T-cell (primary cell): Measurements from ENCODE around the gene PHETA2. TPM values are rescaled to one million over a fixed set of nuclear protein-coding genes. Genes with fewer than 3 reads are reported as not detected.
A peak's percentile ranks its signal among the peaks of the same experiment; 100 is the strongest.

Source experiments
- ATAC-seq, 4 experiments: fragments of 200-7000 bp in 3 of 4; fragments of 150-1000 bp in 1 of 4; cut with Tn5 transposase; replicated peaks in 1 of 4; 1 replicate in 3 of 4; 2 replicates in 1 of 4; pipeline ENCODE4 v1.10.0; 2021; ENCODE audit warnings: moderate library complexity in 3 of 4, mild to moderate bottlenecking in 2 of 4, moderate number of reproducible peaks in 1 of 4
- CTCF ChIA-PET, 2 donors: fragments of 300-600 bp; sonication (Branson Sonifier 250); formaldehyde crosslinking; loops; one replicate each; lab custom pipeline; 2022; ENCODE audit warnings: antibody characterized with exemption in 2 of 2; lab: Charles Lee
- POLR2A ChIA-PET, 2 donors: fragments of 300-600 bp; sonication (Branson Sonifier 250); formaldehyde crosslinking; loops; one replicate each; lab custom pipeline; 2022; ENCODE audit warnings: antibody characterized with exemption in 2 of 2; lab: Charles Lee
- DNase-seq, 35 experiments: peaks; one replicate each; pipeline versions ENCODE4 v3.0.0 to v3.0.0-alpha.2; 2013 to 2023
- H3K27ac ChIP-seq: one replicate; pipeline ENCODE4 v1.5.1; 2013; ENCODE audit warnings: low read length
- H3K27me3 ChIP-seq, 2 experiments: replicated peaks in 1 of 2; 1 replicate in 1 of 2; 2 replicates in 1 of 2; pipeline versions ENCODE4 v1.6.1 to v1.7.0; 2013; ENCODE audit warnings: low read length in 1 of 2, mixed read lengths in 1 of 2; ENCODE audit not compliant: control insufficient read depth in 2 of 2, insufficient read depth in 2 of 2; ENCODE audit errors: extremely low read depth in 1 of 2
- H3K36me3 ChIP-seq, 2 donors: 1 replicate in 1 of 2; 2 replicates in 1 of 2; pipeline versions ENCODE4 v1.6.1 to v1.7.0; 2013; ENCODE audit warnings: low read length in 1 of 2; ENCODE audit not compliant: control insufficient read depth in 2 of 2, insufficient read depth in 1 of 2; ENCODE audit errors: extremely low read depth in 1 of 2
- H3K4me1 ChIP-seq, 2 experiments: 1 replicate in 1 of 2; 2 replicates in 1 of 2; pipeline versions ENCODE4 v1.6.1 to v1.7.0; 2013; ENCODE audit warnings: low read length in 2 of 2, mixed read lengths in 1 of 2; ENCODE audit not compliant: insufficient read depth in 2 of 2, control insufficient read depth in 1 of 2; ENCODE audit errors: extremely low read depth in 1 of 2
- H3K4me3 ChIP-seq, 2 donors: 1 replicate in 1 of 2; 2 replicates in 1 of 2; pipeline versions ENCODE4 v1.5.1 to v1.7.0; 2013; ENCODE audit warnings: mild to moderate bottlenecking in 2 of 2, low read length in 1 of 2, moderate library complexity in 1 of 2; ENCODE audit not compliant: control insufficient read depth in 1 of 2; ENCODE audit errors: extremely low read depth in 1 of 2
- H3K9me3 ChIP-seq: 2 replicates; pipeline ENCODE4 v1.7.0; 2013
- H3K27ac Mint-ChIP-seq, 2 donors: one replicate each; pipeline ENCODE4 v1.8.0; 2020 to 2021; ENCODE audit warnings: mild to moderate bottlenecking in 2 of 2, mixed read lengths in 2 of 2
- H3K27me3 Mint-ChIP-seq, 2 donors: one replicate each; pipeline ENCODE4 v1.8.0; 2021 to 2022; ENCODE audit warnings: mixed read lengths in 2 of 2
- H3K36me3 Mint-ChIP-seq: one replicate; pipeline ENCODE4 v1.8.0; 2021; ENCODE audit warnings: mixed read lengths
- H3K4me1 Mint-ChIP-seq, 3 donors: one replicate each; pipeline ENCODE4 v1.8.0; 2020 to 2022; ENCODE audit warnings: mixed read lengths in 3 of 3, mild to moderate bottlenecking in 1 of 3
- H3K4me3 Mint-ChIP-seq, 3 donors: one replicate each; pipeline ENCODE4 v1.8.0; 2020 to 2022; ENCODE audit warnings: mild to moderate bottlenecking in 3 of 3, mixed read lengths in 3 of 3, moderate library complexity in 3 of 3
- H3K9me3 Mint-ChIP-seq, 3 donors: one replicate each; pipeline ENCODE4 v1.8.0; 2020 to 2022; ENCODE audit warnings: mixed read lengths in 3 of 3
- whole genome bisulfite sequencing: methylation state at CpG from one replicate; pipeline ENCODE4 v1.1.5; 2013; ENCODE audit warnings: missing lambda C conversion rate; ENCODE audit not compliant: insufficient coverage; 5-methylcytosine and 5-hydroxymethylcytosine counted together
- total RNA-seq, 35 experiments: library from RNA in 6 of 35; stranded (reverse) in 6 of 35; fragments of 120-200 nt in 1 of 35; gene quantifications; one replicate each; pipeline versions ENCODE4 v1.2.1 to v1.2.4 and lab custom pipeline; 2013 to 2026

The PHETA2 gene
- total RNA-seq, 5 donors from 2014 or later (not counting 1 experiment from before 2014, with no cell fraction given) = 0.83 to 2.0 (median 1.5) TPM

GRCh38 chr22:42061041-42061440 is 13.0 kb upstream of the PHETA2 start:
- POLR2A ChIA-PET = no interaction called here
- Histone ChIP-seq H3K36me3 (peaks cover 13 to 44% of the 10 kb centered on the region in 2 donors), H3K9me3 (peaks cover 5% of the 10 kb centered on the region), H3K4me3 (no peak overlapping the region), H3K27ac (no peak overlapping the region), H3K4me1 (no peaks in the 10 kb centered on the region), H3K27me3 (peaks cover 0 to 4% of the 10 kb centered on the region in 2 experiments)
- H3K27ac Mint-ChIP-seq = no peak overlapping the region
- 93% methylated on average over 6 of the region's 7 CpGs for WGBS
- no peak overlapping the region for H3K4me3 Mint-ChIP-seq
- H3K9me3 Mint-ChIP-seq = peaks cover 0 to 19% (median 15%) of the 10 kb centered on the region in 3 donors
- DNase-seq = peak in 1 of 35 experiments; percentile 12
- H3K27me3 Mint-ChIP-seq = no peaks in the 10 kb centered on the region
- peaks cover 53% of the 10 kb centered on the region for H3K36me3 Mint-ChIP-seq
- no peaks in the 10 kb centered on the region for H3K4me1 Mint-ChIP-seq
- CTCF ChIA-PET = interaction anchor here in 1 of 2 donors (0.7 kb wide), 1 partner anchor 70 kb away, joined by 4 read pairs; no protein-coding TSS in a partner anchor
- ATAC-seq = no peak

DNA sequence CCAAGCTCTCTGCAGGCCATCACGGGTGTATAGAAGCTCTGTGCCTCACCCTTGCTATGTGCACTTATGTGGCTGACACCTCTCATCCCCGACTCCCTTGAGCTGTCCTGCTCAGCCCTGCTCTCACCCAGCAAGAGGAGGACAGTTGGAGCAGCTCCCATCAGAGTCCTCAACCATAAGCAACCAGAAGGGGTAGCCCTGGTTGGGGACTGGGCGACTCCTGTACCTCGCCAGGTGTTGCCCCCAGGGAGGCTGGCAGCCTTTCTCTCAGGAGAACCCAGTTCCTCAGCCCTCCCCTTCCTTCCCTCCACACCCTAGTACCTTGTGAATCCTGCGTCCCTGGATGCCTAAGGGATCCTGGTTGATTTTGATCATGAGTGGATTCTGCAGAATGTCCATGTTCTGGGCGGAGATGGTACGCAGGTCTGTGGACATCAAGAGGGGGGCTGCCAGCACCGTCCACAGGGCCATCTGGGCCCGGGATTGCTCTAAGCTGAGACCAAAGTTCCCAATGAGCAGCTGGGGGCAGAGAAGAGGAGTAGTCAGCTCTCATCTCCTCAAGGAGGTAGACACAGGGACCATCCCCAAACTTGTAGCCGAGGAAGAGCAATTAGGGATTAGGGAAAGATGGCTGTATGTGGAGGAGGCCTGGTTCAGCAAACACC is 11.4 kb upstream of the PHETA2 start:
- no peaks in the 10 kb centered on the region for H3K9me3 ChIP-seq
- H3K4me1 ChIP-seq = no peaks in the 10 kb centered on the region
- H3K4me1 Mint-ChIP-seq = no peaks in the 10 kb centered on the region
- no peak overlapping the region for H3K4me3 Mint-ChIP-seq
- peaks cover 18 to 52% of the 10 kb centered on the region in 2 donors for H3K36me3 ChIP-seq
- H3K4me3 ChIP-seq = no peak overlapping the region
- CTCF ChIA-PET = no interaction called here
- DNase-seq = peak in 1 of 35 experiments; percentile 17
- ATAC-seq = no peak
- peaks cover 0 to 4% (median 3%) of the 10 kb centered on the region in 3 donors for H3K9me3 Mint-ChIP-seq
- no peaks in the 10 kb centered on the region for H3K27me3 Mint-ChIP-seq
- peaks cover 53% of the 10 kb centered on the region for H3K36me3 Mint-ChIP-seq
- 97% methylated on average over 5 of the region's 10 CpGs for WGBS
- H3K27me3 ChIP-seq = peaks cover 0 to 4% of the 10 kb centered on the region in 2 experiments
- no peak overlapping the region for H3K27ac Mint-ChIP-seq
- H3K27ac ChIP-seq = no peak overlapping the region
- POLR2A ChIA-PET = interaction anchor here in 1 of 2 donors (1.3 kb wide), 1 partner anchor 20 kb away, joined by 3 read pairs; no protein-coding TSS in a partner anchor

GRCh38 chr22:42064629-42065028 is 9.4 kb upstream of the PHETA2 start:
- DNase-seq (peak in 1 of 35 experiments; percentile 5), ATAC-seq (no peak)
- peaks cover 11 to 51% of the 10 kb centered on the region in 2 donors for H3K36me3 ChIP-seq
- H3K36me3 Mint-ChIP-seq = peaks cover 42% of the 10 kb centered on the region
- H3K4me3 Mint-ChIP-seq = no peak overlapping the region
- POLR2A ChIA-PET = interaction anchor here in 1 of 2 donors (0.6 kb wide), 1 partner anchor 28 kb away, joined by 6 read pairs; no protein-coding TSS in a partner anchor
- H3K4me3 ChIP-seq = no peak overlapping the region
- H3K27me3 ChIP-seq = peaks cover 0 to 4% of the 10 kb centered on the region in 2 experiments
- H3K9me3 ChIP-seq = no peaks in the 10 kb centered on the region
- H3K4me1 ChIP-seq = peaks cover 1 to 2% of the 10 kb centered on the region in 2 experiments
- CTCF ChIA-PET = no interaction called here
- no CpG with 5 or more reads among the region's 1 CpG for WGBS
- H3K27ac ChIP-seq = no peak overlapping the region
- H3K27me3 Mint-ChIP-seq = no peaks in the 10 kb centered on the region
- H3K27ac Mint-ChIP-seq = no peak overlapping the region
- peaks cover under 1 to 8% (median 1%) of the 10 kb centered on the region in 3 donors for H3K4me1 Mint-ChIP-seq
- no peaks in the 10 kb centered on the region for H3K9me3 Mint-ChIP-seq

DNA sequence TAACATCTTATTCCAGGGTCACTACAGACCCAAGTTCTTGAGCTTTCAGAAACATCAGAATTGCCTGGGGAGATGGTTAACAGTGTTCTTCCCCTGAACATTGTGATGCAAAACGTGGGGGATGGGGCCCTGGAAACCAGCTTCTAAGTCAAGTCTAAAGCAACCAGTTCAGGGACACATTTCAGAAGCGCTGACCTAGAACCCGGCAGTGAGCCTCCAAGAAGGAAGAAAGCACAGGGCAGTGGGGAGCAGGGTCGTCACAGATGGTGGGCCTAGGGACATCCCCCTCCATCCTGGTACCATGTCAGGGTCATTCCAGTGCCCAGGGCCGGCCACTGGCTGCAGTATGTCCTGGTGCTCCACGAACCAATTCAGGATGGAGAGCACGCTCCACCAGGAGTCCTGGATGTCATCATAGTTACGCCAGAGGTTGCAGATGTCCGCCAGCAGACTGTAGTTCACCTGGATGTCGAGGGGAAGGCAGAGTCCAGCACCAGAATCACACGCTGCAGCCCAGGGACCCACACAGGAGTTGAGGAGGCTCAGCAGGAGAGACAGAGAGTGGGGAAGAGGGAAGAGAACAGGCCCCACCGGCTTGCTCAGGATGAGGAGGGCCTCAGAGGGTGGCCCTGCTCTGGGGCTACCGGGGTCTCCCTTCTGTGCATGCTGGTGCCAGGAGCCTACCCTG is 8.5 kb upstream of the PHETA2 start:
- whole genome bisulfite sequencing = 94% methylated on average over 13 of the region's 13 CpGs
- ATAC-seq (no peak), DNase-seq (peak in 1 of 35 experiments; percentile 12)
- Histone ChIP-seq H3K27me3 (no peaks in the 10 kb centered on the region), H3K27ac (no peak overlapping the region), H3K36me3 (peaks cover 11 to 42% of the 10 kb centered on the region in 2 donors), H3K4me1 (peaks cover 5 to 10% of the 10 kb centered on the region in 2 experiments), H3K9me3 (no peaks in the 10 kb centered on the region), H3K4me3 (no peak overlapping the region)
- Mint-ChIP-seq H3K4me3 (no peak overlapping the region), H3K9me3 (no peaks in the 10 kb centered on the region), H3K4me1 (peaks cover 8 to 16% (median 8%) of the 10 kb centered on the region in 3 donors), H3K36me3 (peaks cover 37% of the 10 kb centered on the region), H3K27me3 (no peaks in the 10 kb centered on the region), H3K27ac (peak overlapping the region in 1 of 2 donors; percentile 18)
- CTCF ChIA-PET = no interaction called here
- POLR2A ChIA-PET = no interaction called here

GRCh38 chr22:42066126-42066761 is 7.8 kb upstream of the PHETA2 start:
- peaks cover 31% of the 10 kb centered on the region for H3K36me3 Mint-ChIP-seq
- ATAC-seq = no peak
- Histone ChIP-seq H3K4me3 (no peak overlapping the region), H3K9me3 (no peaks in the 10 kb centered on the region), H3K4me1 (peaks cover 6 to 15% of the 10 kb centered on the region in 2 experiments), H3K27ac (no peak overlapping the region), H3K27me3 (no peaks in the 10 kb centered on the region), H3K36me3 (peaks cover 10 to 35% of the 10 kb centered on the region in 2 donors)
- H3K27me3 Mint-ChIP-seq = no peaks in the 10 kb centered on the region
- H3K27ac Mint-ChIP-seq = no peak overlapping the region
- WGBS = 97% methylated on average over 4 of the region's 7 CpGs
- peak in 1 of 35 experiments; percentile 23 for DNase-seq
- H3K4me3 Mint-ChIP-seq = no peak overlapping the region
- POLR2A ChIA-PET = no interaction called here
- H3K4me1 Mint-ChIP-seq = peaks cover 15 to 23% (median 15%) of the 10 kb centered on the region in 3 donors
- H3K9me3 Mint-ChIP-seq = no peaks in the 10 kb centered on the region
- CTCF ChIA-PET = no interaction called here

- H3K4me3 Mint-ChIP-seq = no peak overlapping the region
- H3K4me1 ChIP-seq = peaks cover 13 to 22% of the 10 kb centered on the region in 2 experiments
- ATAC-seq (no peak), DNase-seq (peak in 1 of 35 experiments; percentile 7)
- peaks cover 21 to 29% (median 21%) of the 10 kb centered on the region in 3 donors for H3K4me1 Mint-ChIP-seq
- CTCF ChIA-PET = no interaction called here
- no peaks in the 10 kb centered on the region for H3K27me3 Mint-ChIP-seq
- H3K9me3 ChIP-seq = no peaks in the 10 kb centered on the region
- POLR2A ChIA-PET = no interaction called here
- peaks cover 4 to 32% of the 10 kb centered on the region in 2 donors for H3K36me3 ChIP-seq
- WGBS = 100% methylated on average over 7 of the region's 10 CpGs
- H3K9me3 Mint-ChIP-seq = no peaks in the 10 kb centered on the region
- H3K4me3 ChIP-seq = no peak overlapping the region
- H3K27ac Mint-ChIP-seq = no peak overlapping the region
- peaks cover 31% of the 10 kb centered on the region for H3K36me3 Mint-ChIP-seq
- H3K27me3 ChIP-seq = no peaks in the 10 kb centered on the region
- H3K27ac ChIP-seq = no peak overlapping the region
Observed at GRCh38 chr22:42066937-42067336, 7.1 kb upstream of the PHETA2 start.
